OCI-LY1 (cell line): ENCODE results near the gene ATP8A2.

Source experiments
- H2AFZ ChIP-seq: fragments of 200-600 bp; sonication (generic), shearing (Covaris generic); 2 replicates; pipeline ENCODE4 v1.6.0; 2014; ENCODE audit warnings: antibody characterized with exemption, mild to moderate bottlenecking, low read length
- H3F3A ChIP-seq: fragments of 200-600 bp; sonication (generic), shearing (Covaris generic); 2 replicates; pipeline ENCODE4 v1.6.0; 2014; ENCODE audit warnings: mild to moderate bottlenecking, antibody characterized with exemption, low read length, moderate library complexity; ENCODE audit not compliant: insufficient read depth
- H3K27ac ChIP-seq: fragments of 200-600 bp; sonication (generic); 2 replicates; pipeline ENCODE4 v1.5.1; 2014; ENCODE audit warnings: low read length, mixed run types, mild to moderate bottlenecking, low read depth; ENCODE audit not compliant: poor library complexity, severe bottlenecking
- H3K27me3 ChIP-seq: fragments of 200-600 bp; sonication (generic); 2 replicates; pipeline ENCODE4 v1.6.0; 2014; ENCODE audit warnings: antibody characterized with exemption, mild to moderate bottlenecking, low read length, moderate library complexity; ENCODE audit not compliant: insufficient read depth
- H3K36me3 ChIP-seq: fragments of 200-600 bp; sonication (generic); 2 replicates; pipeline ENCODE4 v1.6.1; 2014; ENCODE audit warnings: mild to moderate bottlenecking, antibody characterized with exemption, low read length, moderate library complexity, mixed read lengths; ENCODE audit not compliant: insufficient read depth
- H3K4me1 ChIP-seq: fragments of 200-600 bp; sonication (generic); 2 replicates; pipeline ENCODE4 v1.5.1; 2014; ENCODE audit warnings: mild to moderate bottlenecking, low read length, moderate library complexity; ENCODE audit not compliant: insufficient read depth, severe bottlenecking
- H3K4me2 ChIP-seq: fragments of 200-600 bp; sonication (generic), shearing (Covaris generic); 2 replicates; pipeline ENCODE4 v1.6.1; 2014; ENCODE audit warnings: low read length
- H3K4me3 ChIP-seq: fragments of 200-600 bp; sonication (generic); 2 replicates; pipeline ENCODE4 v1.5.1; 2014; ENCODE audit warnings: low read length, low read depth, mild to moderate bottlenecking, mixed read lengths; ENCODE audit not compliant: poor library complexity, severe bottlenecking
- H3K79me2 ChIP-seq: fragments of 200-600 bp; shearing (Covaris generic); 2 replicates; pipeline ENCODE4 v1.6.1; 2016; ENCODE audit warnings: mixed run types, low read length, mixed read lengths; ENCODE audit not compliant: insufficient read depth
- H3K9ac ChIP-seq: fragments of 200-600 bp; sonication (generic), shearing (Covaris generic); 2 replicates; pipeline ENCODE4 v1.6.1; 2014; ENCODE audit warnings: mild to moderate bottlenecking, low read length, mixed read lengths
- H3K9me2 ChIP-seq: fragments of 200-600 bp; sonication (generic), shearing (Covaris generic); 2 replicates; pipeline ENCODE4 v1.6.1; 2014; ENCODE audit warnings: low read depth, mild to moderate bottlenecking, low read length, mixed read lengths
- H3K9me3 ChIP-seq: fragments of 200-600 bp; shearing (Covaris generic); 2 replicates; pipeline ENCODE4 v1.6.1; 2014; ENCODE audit warnings: low read length, mixed read lengths
- H4K20me1 ChIP-seq: fragments of 200-600 bp; sonication (generic), shearing (Covaris generic); 2 replicates; pipeline ENCODE4 v1.6.0; 2016; ENCODE audit warnings: mild to moderate bottlenecking, low read length; ENCODE audit not compliant: insufficient read depth
- EZH2 ChIP-seq: fragments of 200-600 bp; sonication (generic), shearing (Covaris generic); IDR thresholded peaks from 2 replicates; pipeline ENCODE4 v1.8.0; 2017; ENCODE audit warnings: borderline replicate concordance, mixed run types, mild to moderate bottlenecking, antibody characterized with exemption, low read length, moderate library complexity, mixed read lengths
- TF ChIP-seq, protein P1 (sequence below): fragments of 200-600 bp; sonication (generic), shearing (Covaris generic); IDR thresholded peaks from 2 replicates; pipeline ENCODE4 v1.5.1; 2017; ENCODE audit warnings: mild to moderate bottlenecking, antibody characterized with exemption, low read length, moderate library complexity, mixed read lengths

ATP8A2 gene

DNA sequence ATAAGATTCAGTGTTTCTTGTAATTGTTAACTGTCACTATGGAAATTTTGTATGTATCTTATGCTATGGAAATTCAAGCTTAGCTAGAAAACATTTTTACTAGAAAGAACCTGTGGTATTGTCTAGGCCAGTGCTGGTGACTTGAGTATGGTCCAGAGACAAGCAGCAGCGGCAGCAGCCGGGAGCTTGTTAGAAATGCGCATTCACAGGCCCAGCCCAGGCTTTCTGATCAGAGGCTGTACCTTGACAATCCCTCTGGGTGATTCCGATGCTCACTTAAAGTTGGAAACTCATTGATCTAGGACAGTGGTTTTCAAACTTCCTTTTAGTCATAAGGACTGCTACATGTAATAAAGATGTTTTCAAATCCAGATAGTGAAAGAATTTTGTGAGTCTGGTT lies 392.6 kb downstream of the ATP8A2 start:
- no peak for TF ChIP-seq EZH2
- TF ChIP-seq, protein P1, sequence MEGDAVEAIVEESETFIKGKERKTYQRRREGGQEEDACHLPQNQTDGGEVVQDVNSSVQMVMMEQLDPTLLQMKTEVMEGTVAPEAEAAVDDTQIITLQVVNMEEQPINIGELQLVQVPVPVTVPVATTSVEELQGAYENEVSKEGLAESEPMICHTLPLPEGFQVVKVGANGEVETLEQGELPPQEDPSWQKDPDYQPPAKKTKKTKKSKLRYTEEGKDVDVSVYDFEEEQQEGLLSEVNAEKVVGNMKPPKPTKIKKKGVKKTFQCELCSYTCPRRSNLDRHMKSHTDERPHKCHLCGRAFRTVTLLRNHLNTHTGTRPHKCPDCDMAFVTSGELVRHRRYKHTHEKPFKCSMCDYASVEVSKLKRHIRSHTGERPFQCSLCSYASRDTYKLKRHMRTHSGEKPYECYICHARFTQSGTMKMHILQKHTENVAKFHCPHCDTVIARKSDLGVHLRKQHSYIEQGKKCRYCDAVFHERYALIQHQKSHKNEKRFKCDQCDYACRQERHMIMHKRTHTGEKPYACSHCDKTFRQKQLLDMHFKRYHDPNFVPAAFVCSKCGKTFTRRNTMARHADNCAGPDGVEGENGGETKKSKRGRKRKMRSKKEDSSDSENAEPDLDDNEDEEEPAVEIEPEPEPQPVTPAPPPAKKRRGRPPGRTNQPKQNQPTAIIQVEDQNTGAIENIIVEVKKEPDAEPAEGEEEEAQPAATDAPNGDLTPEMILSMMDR: no peak

DNA sequence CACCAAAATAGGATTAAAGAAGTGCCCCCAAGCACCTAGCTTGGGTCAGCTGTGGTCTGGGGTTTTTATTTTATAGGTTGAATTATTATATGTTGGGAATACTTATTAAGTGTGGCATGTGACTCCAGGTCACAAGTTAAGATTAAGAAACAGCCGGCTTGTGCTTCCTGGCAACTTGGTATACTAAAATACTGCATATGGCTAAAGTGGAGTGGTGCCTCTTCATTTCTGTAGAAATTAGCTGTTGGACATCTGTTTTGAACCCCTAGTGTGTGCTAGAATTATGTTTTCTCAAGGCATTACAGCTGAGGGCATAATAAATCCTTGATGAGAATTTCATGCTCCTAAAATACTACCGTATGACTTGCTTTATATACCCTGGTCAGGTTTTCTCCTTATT lies 393.5 kb downstream of the ATP8A2 start:
- H4K20me1 ChIP-seq: no peaks in the 10 kb centered on the region
- no peaks in the 10 kb centered on the region for H3K9me3 ChIP-seq
- no peaks in the 10 kb centered on the region for H3K27me3 ChIP-seq
- H3K79me2 ChIP-seq: no peaks in the 10 kb centered on the region
- H3K4me3 ChIP-seq: no peak overlapping the region
- TF ChIP-seq EZH2: no peak
- TF ChIP-seq, protein P1: no peak
- no peak overlapping the region for H3K9ac ChIP-seq
- H3K9me2 ChIP-seq: no peaks in the 10 kb centered on the region
- no peak overlapping the region for H3K4me2 ChIP-seq
- H3K4me1 ChIP-seq: no peaks in the 10 kb centered on the region
- no peak overlapping the region for H2AFZ ChIP-seq
- H3K36me3 ChIP-seq: no peaks in the 10 kb centered on the region
- H3F3A ChIP-seq: no peaks in the 10 kb centered on the region
- H3K27ac ChIP-seq: no peak overlapping the region

More for the DNA sequence above, 392.6 kb downstream of the ATP8A2 start:
- Histone ChIP-seq H3K4me2 (no peak overlapping the region), H3F3A (no peaks in the 10 kb centered on the region), H2AFZ (no peak overlapping the region), H3K36me3 (no peaks in the 10 kb centered on the region), H3K4me1 (no peaks in the 10 kb centered on the region), H3K27me3 (no peaks in the 10 kb centered on the region), H3K4me3 (no peak overlapping the region), H4K20me1 (no peaks in the 10 kb centered on the region), H3K9ac (no peak overlapping the region), H3K9me2 (no peaks in the 10 kb centered on the region), H3K27ac (no peak overlapping the region), H3K79me2 (no peaks in the 10 kb centered on the region), H3K9me3 (no peaks in the 10 kb centered on the region)

GRCh38 chr13:25766576-25766975 lies 394.8 kb downstream of the ATP8A2 start:
- no peaks in the 10 kb centered on the region for H3K9me3 ChIP-seq
- no peak overlapping the region for H3K4me3 ChIP-seq
- H3F3A ChIP-seq: no peaks in the 10 kb centered on the region
- TF ChIP-seq EZH2: no peak
- TF ChIP-seq, protein P1: no peak
- no peaks in the 10 kb centered on the region for H3K27me3 ChIP-seq
- H3K27ac ChIP-seq: no peak overlapping the region
- H3K9me2 ChIP-seq: no peaks in the 10 kb centered on the region
- no peak overlapping the region for H3K9ac ChIP-seq
- no peaks in the 10 kb centered on the region for H3K4me1 ChIP-seq
- no peaks in the 10 kb centered on the region for H3K36me3 ChIP-seq
- H4K20me1 ChIP-seq: no peaks in the 10 kb centered on the region
- H3K79me2 ChIP-seq: no peaks in the 10 kb centered on the region
- H3K4me2 ChIP-seq: no peak overlapping the region
- no peak overlapping the region for H2AFZ ChIP-seq
